ENCODE results near the gene PATJ. TPM values are rescaled to one million over a fixed set of nuclear protein-coding genes. Genes with fewer than 3 reads are reported as not detected.

Gene PATJ
- total and polyA plus RNA-seq, 7 donors: 2.0 to 49.9 (median 17.1) TPM

GRCh38 chr1:62103846-62104245 lies 361.6 kb downstream of the PATJ start:
- intact Hi-C loops (cut with DNase I): no loop called here
- H3K27ac ChIP-seq: no peak overlapping the region
- no peak overlapping the region for H3K4me3 ChIP-seq
- DNase-seq: no peak
- TF ChIP-seq, protein P1, sequence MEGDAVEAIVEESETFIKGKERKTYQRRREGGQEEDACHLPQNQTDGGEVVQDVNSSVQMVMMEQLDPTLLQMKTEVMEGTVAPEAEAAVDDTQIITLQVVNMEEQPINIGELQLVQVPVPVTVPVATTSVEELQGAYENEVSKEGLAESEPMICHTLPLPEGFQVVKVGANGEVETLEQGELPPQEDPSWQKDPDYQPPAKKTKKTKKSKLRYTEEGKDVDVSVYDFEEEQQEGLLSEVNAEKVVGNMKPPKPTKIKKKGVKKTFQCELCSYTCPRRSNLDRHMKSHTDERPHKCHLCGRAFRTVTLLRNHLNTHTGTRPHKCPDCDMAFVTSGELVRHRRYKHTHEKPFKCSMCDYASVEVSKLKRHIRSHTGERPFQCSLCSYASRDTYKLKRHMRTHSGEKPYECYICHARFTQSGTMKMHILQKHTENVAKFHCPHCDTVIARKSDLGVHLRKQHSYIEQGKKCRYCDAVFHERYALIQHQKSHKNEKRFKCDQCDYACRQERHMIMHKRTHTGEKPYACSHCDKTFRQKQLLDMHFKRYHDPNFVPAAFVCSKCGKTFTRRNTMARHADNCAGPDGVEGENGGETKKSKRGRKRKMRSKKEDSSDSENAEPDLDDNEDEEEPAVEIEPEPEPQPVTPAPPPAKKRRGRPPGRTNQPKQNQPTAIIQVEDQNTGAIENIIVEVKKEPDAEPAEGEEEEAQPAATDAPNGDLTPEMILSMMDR (IDR thresholded peaks at IDR 0.05): no peak
- no peaks in the 10 kb centered on the region for H3K4me1 ChIP-seq
- no peaks in the 10 kb centered on the region for H3K27me3 ChIP-seq (ENCODE audit: insufficient read depth in 3 of 3, low read length in 2 of 3)
- H3K36me3 ChIP-seq (ENCODE audit: insufficient read depth in 1 of 2, low read depth in 1 of 2): no peaks in the 10 kb centered on the region
- ATAC-seq: no peak
- 85 to 97% (median 94%) methylated on average over 3 of the region's 3 CpGs for WGBS, 3 donors
- H3K9me3 ChIP-seq: no peaks in the 10 kb centered on the region

DNA sequence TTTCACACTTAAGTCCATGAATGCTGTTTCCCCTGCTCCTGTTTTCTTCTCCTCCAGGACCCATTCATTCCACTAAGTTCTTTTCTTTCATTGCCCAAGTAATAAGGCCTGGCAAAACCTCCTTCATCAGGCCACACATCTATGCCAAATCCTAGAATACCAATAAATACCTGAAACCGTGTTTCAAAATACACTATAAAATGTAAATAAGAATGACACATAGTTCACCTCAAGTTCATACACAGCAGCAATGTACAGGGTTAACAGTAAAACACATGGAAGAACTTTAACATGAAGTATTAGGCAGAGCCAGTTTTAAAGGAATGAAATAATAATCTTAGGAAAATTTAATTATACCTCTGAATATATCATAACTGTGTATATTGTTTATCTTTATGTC lies 365.6 kb downstream of the PATJ start:
- TF ChIP-seq, protein P1 (IDR thresholded peaks at IDR 0.05): no peak
- 54 to 71% (median 67%) methylated on average over 1 of the region's 1 CpG for WGBS, 3 donors
- peaks cover 15% of the 10 kb centered on the region for H3K4me1 ChIP-seq
- intact Hi-C loops (cut with DNase I): no loop called here
- no peaks in the 10 kb centered on the region for H3K9me3 ChIP-seq
- ATAC-seq: no peak
- no peak for DNase-seq
- no peaks in the 10 kb centered on the region for H3K27me3 ChIP-seq (ENCODE audit: insufficient read depth in 3 of 3, low read length in 2 of 3)
- no peak overlapping the region for H3K4me3 ChIP-seq
- H3K27ac ChIP-seq: no peak overlapping the region
- no peaks in the 10 kb centered on the region for H3K36me3 ChIP-seq (ENCODE audit: insufficient read depth in 1 of 2, low read depth in 1 of 2)

GRCh38 chr1:62109124-62109523 lies 366.8 kb downstream of the PATJ start:
- Histone ChIP-seq H3K4me3 (no peak overlapping the region), H3K4me1 (peaks cover 15% of the 10 kb centered on the region), H3K9me3 (no peaks in the 10 kb centered on the region), H3K27me3 (ENCODE audit: insufficient read depth in 3 of 3, low read length in 2 of 3) (no peaks in the 10 kb centered on the region), H3K27ac (peak overlapping the region; percentile 60), H3K36me3 (ENCODE audit: insufficient read depth in 1 of 2, low read depth in 1 of 2) (peaks cover 0 to 9% of the 10 kb centered on the region in 2 donors)
- intact Hi-C loops (cut with DNase I): no loop called here
- WGBS, 3 donors: 63 to 77% (median 69%) methylated on average over 5 of the region's 5 CpGs
- TF ChIP-seq, protein P1 (IDR thresholded peaks at IDR 0.05): no peak
- no peak for ATAC-seq
- DNase-seq: no peak

DNA sequence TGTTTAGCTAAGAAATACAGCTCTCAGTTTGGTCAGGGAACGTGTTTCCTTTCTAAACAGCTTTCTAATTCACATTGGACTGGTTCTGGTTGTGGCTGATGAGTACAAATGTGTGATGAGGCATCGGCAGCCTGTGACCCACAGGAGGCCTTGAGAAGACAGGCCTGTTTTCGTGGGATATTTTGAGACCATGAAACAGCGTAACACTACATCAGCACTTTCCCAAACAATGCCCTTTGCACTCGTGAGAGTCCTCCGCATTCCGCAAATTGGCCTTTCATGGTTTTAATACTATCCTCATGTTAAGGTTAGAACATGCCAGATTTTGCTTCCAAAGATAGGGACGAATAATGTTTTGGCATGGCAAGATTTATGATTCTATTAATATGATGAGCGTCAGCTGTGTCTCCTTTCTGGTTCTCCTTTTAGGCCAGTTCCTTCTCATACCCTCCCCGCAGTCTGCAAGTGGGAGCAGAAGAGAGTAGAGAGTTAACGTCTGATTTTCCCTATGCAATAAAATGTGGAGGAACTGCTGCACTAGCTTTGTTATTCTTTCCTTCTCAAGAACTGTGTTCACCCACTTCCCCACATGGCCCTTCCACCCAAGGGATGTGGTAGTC lies 368.0 kb downstream of the PATJ start:
- no peak overlapping the region for H3K4me3 ChIP-seq
- H3K36me3 ChIP-seq (ENCODE audit: insufficient read depth in 1 of 2, low read depth in 1 of 2): peaks cover 0 to 11% of the 10 kb centered on the region in 2 donors
- DNase-seq (no peak), ATAC-seq (peak; percentile 78 to 97 (median 86))
- H3K9me3 ChIP-seq: no peaks in the 10 kb centered on the region
- 31 to 50% (median 32%) methylated on average over 11 of the region's 11 CpGs for WGBS, 3 donors
- no peaks in the 10 kb centered on the region for H3K27me3 ChIP-seq (ENCODE audit: insufficient read depth in 3 of 3, low read length in 2 of 3)
- intact Hi-C loops (cut with DNase I): no loop called here
- TF ChIP-seq, protein P1 (IDR thresholded peaks at IDR 0.05): no peak
- peaks cover 15% of the 10 kb centered on the region for H3K4me1 ChIP-seq
- H3K27ac ChIP-seq: peak overlapping the region; percentile 60

DNA sequence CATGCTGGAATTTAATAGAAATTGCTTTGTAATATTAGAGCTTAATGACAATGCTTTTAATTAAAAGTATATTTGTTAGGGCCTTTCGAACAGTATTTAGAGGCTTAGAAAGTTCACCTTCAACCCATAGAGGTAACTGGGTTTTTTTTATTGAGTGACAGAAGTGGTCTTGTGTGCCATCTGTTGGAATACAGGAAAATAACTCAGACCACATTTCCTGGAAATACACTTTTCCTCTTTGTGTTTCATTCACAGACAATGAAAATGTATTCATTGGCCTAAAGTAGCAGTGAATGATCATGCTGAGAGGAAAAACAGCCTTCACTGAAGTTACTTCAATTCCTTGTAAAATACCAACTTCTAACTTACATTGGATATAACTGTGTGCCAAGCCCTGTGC lies 368.8 kb downstream of the PATJ start:
- no peaks in the 10 kb centered on the region for H3K9me3 ChIP-seq
- no peak overlapping the region for H3K4me3 ChIP-seq
- peak overlapping the region; percentile 60 for H3K27ac ChIP-seq
- DNase-seq (no peak), ATAC-seq (no peak)
- 97 to 98% (median 98%) methylated on average over 1 of the region's 1 CpG for WGBS, 3 donors
- intact Hi-C loops (cut with DNase I): no loop called here
- peaks cover 0 to 18% of the 10 kb centered on the region in 2 donors for H3K36me3 ChIP-seq (ENCODE audit: insufficient read depth in 1 of 2, low read depth in 1 of 2)
- TF ChIP-seq, protein P1 (IDR thresholded peaks at IDR 0.05): no peak
- peaks cover 15% of the 10 kb centered on the region for H3K4me1 ChIP-seq
- H3K27me3 ChIP-seq (ENCODE audit: insufficient read depth in 3 of 3, low read length in 2 of 3): no peaks in the 10 kb centered on the region

Data from psoas muscle (tissue), 8 donors.